CD4-positive, alpha-beta T cell treated with Interleukin-4 for 1 hour (primary cell): ENCODE data around the gene TAS2R13.

Experiments used
- DNase-seq, 2 donors: peaks; one replicate each; pipeline ENCODE4 v3.0.0-alpha.2; 2020 to 2022

TAS2R13 gene

GRCh38 chr12:10863512-10864218 is 45.7 kb downstream of the TAS2R13 start:
- no peak for DNase-seq

GRCh38 chr12:10861366-10861765 is 48.0 kb downstream of the TAS2R13 start:
- no peak for DNase-seq
